WTC11 (cell line): ENCODE data around the gene GABBR2. TPM values are rescaled to one million over a fixed set of nuclear protein-coding genes. Genes with fewer than 3 reads are reported as not detected.

Source experiments
- ATAC-seq: fragments of 200-7000 bp; cut with Tn5 transposase; 2 replicates; pipeline ENCODE4 v1.10.0; 2021; ENCODE audit warnings: mild to moderate bottlenecking, moderate library complexity
- CTCF ChIA-PET: fragments of 300-600 bp; sonication (Branson Sonifier 250); formaldehyde crosslinking; loops from one replicate; lab custom pipeline; 2021; ENCODE audit warnings: antibody characterized with exemption; lab: Charles Lee
- POLR2A ChIA-PET: fragments of 350-600 bp; sonication (Branson Sonifier 250); formaldehyde crosslinking; loops from one replicate; lab custom pipeline; 2021; ENCODE audit warnings: antibody characterized with exemption; lab: Charles Lee
- DNase-seq: peaks from one replicate; pipeline ENCODE4 v3.0.0; 2021; ENCODE audit warnings: low spot score
- H3K27ac Mint-ChIP-seq: 2 replicates; pipeline ENCODE4 v1.8.0; 2021; ENCODE audit warnings: mixed read lengths
- H3K27me3 Mint-ChIP-seq: 2 replicates; pipeline ENCODE4 v1.8.0; 2021; ENCODE audit warnings: low read depth, mild to moderate bottlenecking, moderate library complexity, mixed read lengths
- H3K36me3 Mint-ChIP-seq: 2 replicates; pipeline ENCODE4 v1.8.0; 2021; ENCODE audit warnings: mixed read lengths
- H3K4me1 Mint-ChIP-seq: 2 replicates; pipeline ENCODE4 v1.8.0; 2022; ENCODE audit warnings: mixed read lengths
- H3K4me3 Mint-ChIP-seq: 2 replicates; pipeline ENCODE4 v1.8.0; 2021; ENCODE audit warnings: mild to moderate bottlenecking, moderate library complexity, mixed read lengths
- H3K9me3 Mint-ChIP-seq: 2 replicates; pipeline ENCODE4 v1.8.0; 2021; ENCODE audit warnings: mixed read lengths
- ATF2 ChIP-seq: sonication (generic); formaldehyde crosslinking; IDR thresholded peaks from 2 replicates; pipeline ENCODE4 v1.8.1; 2022; ENCODE audit warnings: low read depth, missing genetic modification reagents, borderline replicate concordance
- CBFB ChIP-seq: sonication (generic); formaldehyde crosslinking; IDR thresholded peaks from 2 replicates; pipeline ENCODE4 v1.8.1; 2022; ENCODE audit warnings: mild to moderate bottlenecking, low read depth, missing genetic modification reagents
- E2F5 ChIP-seq: sonication (generic); formaldehyde crosslinking; IDR thresholded peaks from 2 replicates; pipeline ENCODE4 v1.8.1; 2022; ENCODE audit warnings: mild to moderate bottlenecking, moderate library complexity, missing genetic modification reagents
- FOXK1 ChIP-seq: sonication (generic); formaldehyde crosslinking; IDR thresholded peaks from 2 replicates; pipeline ENCODE4 v1.8.0; 2022; ENCODE audit warnings: mild to moderate bottlenecking, moderate library complexity, missing genetic modification reagents
- FOXP1 ChIP-seq: sonication (generic); formaldehyde crosslinking; IDR thresholded peaks from 2 replicates; pipeline ENCODE4 v1.8.0; 2022; ENCODE audit warnings: missing genetic modification reagents, mild to moderate bottlenecking, moderate library complexity, borderline replicate concordance
- GRHL2 ChIP-seq: fragments of 250-450 bp; sonication (Bioruptor Pico); IDR thresholded peaks from 2 replicates; pipeline ENCODE4 v1.8.0; 2022; ENCODE audit warnings: mild to moderate bottlenecking, moderate library complexity; ENCODE audit not compliant: insufficient replicate concordance, severe bottlenecking
- HMGA2 ChIP-seq: fragments of 250-450 bp; sonication (Bioruptor Pico); IDR thresholded peaks from 2 replicates; pipeline ENCODE4 v1.4.0; 2021; ENCODE audit warnings: mild to moderate bottlenecking, moderate library complexity
- JUN ChIP-seq: sonication (generic); formaldehyde crosslinking; IDR thresholded peaks from 2 replicates; pipeline ENCODE4 v1.8.0; 2023; ENCODE audit warnings: mild to moderate bottlenecking, missing genetic modification reagents
- MXD4 ChIP-seq: fragments of 250-450 bp; sonication (Bioruptor Pico); IDR thresholded peaks from 2 replicates; pipeline ENCODE4 v1.8.0; 2021; ENCODE audit warnings: mild to moderate bottlenecking, moderate library complexity, borderline replicate concordance
- MYBL2 ChIP-seq: sonication (generic); formaldehyde crosslinking; IDR thresholded peaks from 2 replicates; pipeline ENCODE4 v1.8.1; 2023; ENCODE audit warnings: mild to moderate bottlenecking, moderate library complexity, missing genetic modification reagents
- NFE2L1 ChIP-seq: sonication (generic); formaldehyde crosslinking; IDR thresholded peaks from 2 replicates; pipeline ENCODE4 v1.8.1; 2023; ENCODE audit warnings: missing genetic modification reagents
- NR2C2 ChIP-seq: sonication (generic); formaldehyde crosslinking; IDR thresholded peaks from 2 replicates; pipeline ENCODE4 v1.8.0; 2022; ENCODE audit warnings: mild to moderate bottlenecking, missing genetic modification reagents
- NR3C1 ChIP-seq: sonication (generic); formaldehyde crosslinking; conservative IDR thresholded peaks from 2 replicates; pipeline ENCODE4 v1.8.1; 2023; ENCODE audit warnings: low read depth, mild to moderate bottlenecking, missing genetic modification reagents
- OVOL2 ChIP-seq: fragments of 250-450 bp; sonication (Bioruptor Pico); IDR thresholded peaks from 2 replicates; pipeline ENCODE4 v1.9.0; 2021; ENCODE audit warnings: mild to moderate bottlenecking, borderline replicate concordance
- PREB ChIP-seq: sonication (generic); formaldehyde crosslinking; IDR thresholded peaks from 2 replicates; pipeline ENCODE4 v1.8.1; 2022; ENCODE audit warnings: mild to moderate bottlenecking, missing genetic modification reagents, moderate library complexity, borderline replicate concordance
- STAT6 ChIP-seq: sonication (generic); formaldehyde crosslinking; conservative IDR thresholded peaks from 2 replicates; pipeline ENCODE4 v1.8.1; 2023; ENCODE audit warnings: mild to moderate bottlenecking, low read depth, missing genetic modification reagents, moderate library complexity
- USF1 ChIP-seq: sonication (generic); formaldehyde crosslinking; IDR thresholded peaks from 2 replicates; pipeline ENCODE4 v1.8.0; 2022; ENCODE audit warnings: mild to moderate bottlenecking, missing genetic modification reagents
- ZNF416 ChIP-seq: fragments of 250-450 bp; sonication (Bioruptor Pico); IDR thresholded peaks from 2 replicates; pipeline ENCODE4 v1.9.0; 2021; ENCODE audit warnings: mild to moderate bottlenecking, inconsistent platforms
- ZNF425 ChIP-seq: fragments of 250-450 bp; sonication (Bioruptor Pico); conservative IDR thresholded peaks from 2 replicates; pipeline ENCODE4 v1.9.0; 2021; ENCODE audit warnings: mild to moderate bottlenecking
- ZNF532 ChIP-seq: fragments of 250-450 bp; sonication (Bioruptor Pico); IDR thresholded peaks from 2 replicates; pipeline ENCODE4 v1.9.0; 2021; ENCODE audit warnings: mild to moderate bottlenecking, borderline replicate concordance
- ZNF671 ChIP-seq: fragments of 250-450 bp; sonication (Bioruptor Pico); IDR thresholded peaks from 2 replicates; pipeline ENCODE4 v1.8.0; 2021; ENCODE audit warnings: mild to moderate bottlenecking
- total RNA-seq: library from RNA; stranded (reverse); gene quantifications from 3 replicates; pipeline ENCODE4 v1.2.3, GENCODE V29; 2021

The GABBR2 gene
- total RNA-seq, 1 experiment from 2014 or later: 0.92 TPM

GRCh38 chr9:98445576-98445975 lies 263.2 kb downstream of the GABBR2 start (continued):
- TF ChIP-seq ATF2 (CRISPR knock-in tag): no peak
- TF ChIP-seq ZNF425 (CRISPR knock-in tag): no peak
- no peak for TF ChIP-seq MXD4 (CRISPR knock-in tag)
- TF ChIP-seq MYBL2 (CRISPR knock-in tag): no peak
- TF ChIP-seq E2F5 (CRISPR knock-in tag): no peak
- TF ChIP-seq FOXP1: no peak
- TF ChIP-seq USF1 (CRISPR knock-in tag): no peak

GRCh38 chr9:98444601-98445000 lies 264.1 kb downstream of the GABBR2 start:
- H3K27me3 Mint-ChIP-seq: no peaks in the 10 kb centered on the region; the same call in 1 of the 2 replicates
- CTCF ChIA-PET: no interaction called here
- H3K36me3 Mint-ChIP-seq: no peaks in the 10 kb centered on the region
- H3K9me3 Mint-ChIP-seq: peaks cover 2% of the 10 kb centered on the region; the same call in 1 of the 2 replicates
- ATAC-seq (no peak), DNase-seq (no peak)
- H3K4me1 Mint-ChIP-seq: peaks cover 7% of the 10 kb centered on the region
- no peak overlapping the region for H3K4me3 Mint-ChIP-seq
- H3K27ac Mint-ChIP-seq: no peak overlapping the region
- POLR2A ChIA-PET: no interaction called here
- TF ChIP-seq GRHL2 (CRISPR knock-in tag) (no peak), PREB (CRISPR knock-in tag) (no peak), ZNF416 (CRISPR knock-in tag) (no peak), CBFB (CRISPR knock-in tag) (no peak), STAT6 (CRISPR knock-in tag) (no peak), NR3C1 (CRISPR knock-in tag) (no peak), NFE2L1 (CRISPR knock-in tag) (no peak), ZNF532 (CRISPR knock-in tag) (no peak), HMGA2 (no peak), E2F5 (CRISPR knock-in tag) (no peak), OVOL2 (CRISPR knock-in tag) (no peak), NR2C2 (CRISPR knock-in tag) (no peak), ZNF671 (CRISPR knock-in tag) (no peak), FOXK1 (CRISPR knock-in tag) (no peak), JUN (CRISPR knock-in tag) (no peak)
